ENCODE data around the gene TPM1. TPM values are rescaled to one million over a fixed set of nuclear protein-coding genes. Genes with fewer than 3 reads are reported as not detected.

TPM1 gene
- total RNA-seq, 4 donors from 2014 or later = 116 to 307 (median 226) TPM

GRCh38 chr15:63054281-63054683 is 11.7 kb downstream of the TPM1 start:
- Histone ChIP-seq H3K4me1 (peaks cover 52 to 70% of the 10 kb centered on the region in 2 donors), H3K27me3 (no peaks in the 10 kb centered on the region), H3K36me3 (peaks cover 16 to 18% of the 10 kb centered on the region in 2 donors), H3K27ac (peak overlapping the region; percentile 37 to 95 (median 92)), H3K4me3 (replicated peaks in 1 of 3) (no peak overlapping the region), H3K9me3 (no peaks in the 10 kb centered on the region)
- DNase-seq = no peak
- intact Hi-C loops (cut with DNase I) = no loop called here
- WGBS, 2 donors = 34 to 58% methylated on average over 4 of the region's 4 CpGs
- TF ChIP-seq POLR2A (IDR thresholded peaks at IDR 0.05) (no peak), CTCF (IDR thresholded peaks at IDR 0.05) (no peak)

GRCh38 chr15:63054985-63055384 is 12.4 kb downstream of the TPM1 start:
- WGBS, 2 donors = 45 to 50% methylated on average over 1 of the region's 1 CpG
- peaks cover 45 to 67% of the 10 kb centered on the region in 2 donors for H3K4me1 ChIP-seq
- no peaks in the 10 kb centered on the region for H3K27me3 ChIP-seq
- no peak for TF ChIP-seq POLR2A (IDR thresholded peaks at IDR 0.05)
- no peak for TF ChIP-seq CTCF (IDR thresholded peaks at IDR 0.05)
- H3K9me3 ChIP-seq = no peaks in the 10 kb centered on the region
- no peak overlapping the region for H3K4me3 ChIP-seq (replicated peaks in 1 of 3)
- peak overlapping the region; percentile 4 to 95 (median 32) for H3K27ac ChIP-seq
- intact Hi-C loops (cut with DNase I) = no loop called here
- peaks cover 23 to 25% of the 10 kb centered on the region in 2 donors for H3K36me3 ChIP-seq
- DNase-seq = no peak

GRCh38 chr15:63056829-63057228 is 14.3 kb downstream of the TPM1 start:
- TF ChIP-seq POLR2A (IDR thresholded peaks at IDR 0.05) (no peak), CTCF (IDR thresholded peaks at IDR 0.05) (no peak)
- peak; percentile 43 to 58 for DNase-seq
- Histone ChIP-seq H3K36me3 (peaks cover 39 to 44% of the 10 kb centered on the region in 2 donors), H3K4me3 (replicated peaks in 1 of 3) (no peak overlapping the region), H3K27me3 (no peaks in the 10 kb centered on the region), H3K4me1 (peaks cover 31 to 48% of the 10 kb centered on the region in 2 donors), H3K9me3 (no peaks in the 10 kb centered on the region), H3K27ac (peak overlapping the region in 1 of 3 donors; percentile 2)
- WGBS, 2 donors = 57 to 68% methylated on average over 6 of the region's 6 CpGs
- intact Hi-C loops (cut with DNase I) = no loop called here

- Histone ChIP-seq H3K27ac (no peak overlapping the region), H3K36me3 (peaks cover 46 to 52% of the 10 kb centered on the region in 2 donors), H3K4me3 (replicated peaks in 1 of 3) (no peak overlapping the region), H3K27me3 (no peaks in the 10 kb centered on the region), H3K9me3 (no peaks in the 10 kb centered on the region), H3K4me1 (peaks cover 30 to 42% of the 10 kb centered on the region in 2 donors)
- intact Hi-C loops (cut with DNase I) = no loop called here
- WGBS, 2 donors = 96 to 97% methylated on average over 8 of the region's 8 CpGs
- no peak for DNase-seq
- TF ChIP-seq CTCF (IDR thresholded peaks at IDR 0.05) = no peak
- no peak for TF ChIP-seq POLR2A (IDR thresholded peaks at IDR 0.05)
These were observed 15.2 kb downstream of the TPM1 start for GRCh38 chr15:63057468-63058345.

- WGBS, 2 donors = 49 to 65% methylated on average over 3 of the region's 3 CpGs
- Histone ChIP-seq H3K4me3 (replicated peaks in 1 of 3) (no peak overlapping the region), H3K9me3 (no peaks in the 10 kb centered on the region), H3K27me3 (no peaks in the 10 kb centered on the region), H3K36me3 (peaks cover 60 to 65% of the 10 kb centered on the region in 2 donors), H3K27ac (no peak overlapping the region), H3K4me1 (peaks cover 21 to 28% of the 10 kb centered on the region in 2 donors)
- no peak for DNase-seq
- no peak for TF ChIP-seq CTCF (IDR thresholded peaks at IDR 0.05)
- intact Hi-C loops (cut with DNase I) = no loop called here
These were observed 16.5 kb downstream of the TPM1 start for GRCh38 chr15:63059075-63059474.
